Testis (tissue), 2 donors: ENCODE results near the gene KCNJ10.
A peak's percentile ranks its signal among the peaks of the same experiment; 100 is the strongest.

Source experiments
- CTCF ChIP-seq, 3 experiments: fragments of 450-650 bp in 2 of 3; fragments of 200-600 bp in 1 of 3; sonication (generic) in 1 of 3; IDR thresholded peaks; one replicate each; pipeline ENCODE4 v1.5.1; 2016 to 2019; ENCODE audit warnings: antibody characterized with exemption in 3 of 3, mild to moderate bottlenecking in 2 of 3, moderate library complexity in 1 of 3
- POLR2A ChIP-seq: fragments of 450-650 bp; IDR thresholded peaks from one replicate; pipeline ENCODE4 v1.6.1; 2017; ENCODE audit warnings: antibody characterized with exemption, mild to moderate bottlenecking, moderate library complexity

DNA sequence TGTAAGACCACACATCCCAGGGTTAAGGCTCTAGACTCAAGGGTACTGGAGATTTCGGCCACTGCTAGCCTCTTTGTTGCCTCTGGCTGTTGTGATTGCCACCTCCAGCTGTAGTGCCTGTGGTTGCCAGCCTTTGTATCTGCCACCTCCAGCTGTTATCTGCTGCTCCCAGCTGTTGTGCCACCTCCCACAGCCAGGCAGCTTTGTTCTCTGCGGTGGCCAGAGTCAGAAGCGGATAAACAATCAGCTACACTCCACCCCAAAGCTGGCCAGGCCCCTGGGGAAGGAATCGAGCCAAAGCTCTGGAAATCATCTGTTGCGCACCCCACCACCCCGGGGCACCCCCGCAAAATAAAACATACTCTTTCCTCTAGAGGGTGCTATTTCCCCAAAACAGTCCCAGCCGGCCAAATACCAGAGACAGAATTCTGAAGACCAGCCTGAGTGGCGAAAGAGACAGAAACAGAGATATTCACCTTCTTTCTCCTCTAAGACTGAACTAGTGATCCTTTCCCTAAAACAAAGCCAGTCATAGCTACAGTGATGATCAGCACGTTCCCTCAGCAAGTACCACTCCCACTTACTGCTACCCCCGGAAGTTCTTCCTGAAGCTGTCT lies 23.4 kb downstream of the KCNJ10 start:
- TF ChIP-seq CTCF (IDR thresholded peaks at IDR 0.05) = peak in 2 of 3 experiments; percentile 52 to 65
- no peak for TF ChIP-seq POLR2A
